IPS-NIHi7 (cell line): ENCODE results near the gene RPAP3.
A peak's percentile ranks its signal among the peaks of the same experiment; 100 is the strongest.
"Not testable (repeated sequence)": the region's sequence is repeated elsewhere in the genome, so short reads cannot be mapped to it uniquely, and the experiment has no call there.

Experiments
- DNase-seq: peaks from one replicate; pipeline ENCODE4 v3.0.0; 2012; ENCODE audit warnings: mixed read lengths; ENCODE audit errors: extremely low spot score

RPAP3 gene

GRCh38 chr12:47686645-47687240, 19.1 kb downstream of the RPAP3 start:
- DNase-seq, result peak; percentile 41

- no peak for DNase-seq
These were observed 26.0 kb downstream of the RPAP3 start for GRCh38 chr12:47679785-47680184.

- no peak for DNase-seq
These were observed 33.8 kb downstream of the RPAP3 start for GRCh38 chr12:47672068-47672467.

GRCh38 chr12:47667935-47668334, 37.9 kb downstream of the RPAP3 start:
- DNase-seq, result not testable (repeated sequence)

- DNase-seq, result no peak
These were observed 53.2 kb downstream of the RPAP3 start for GRCh38 chr12:47652521-47653234.

GRCh38 chr12:47651368-47652254, 54.2 kb downstream of the RPAP3 start:
- peak; percentile 60 for DNase-seq

GRCh38 chr12:47650469-47650868, 55.4 kb downstream of the RPAP3 start:
- no peak for DNase-seq

- DNase-seq, result no peak
These were observed 56.4 kb downstream of the RPAP3 start for GRCh38 chr12:47649381-47649780.

GRCh38 chr12:47648056-47648579, 57.7 kb downstream of the RPAP3 start:
- no peak for DNase-seq

GRCh38 chr12:47642310-47642709, 63.5 kb downstream of the RPAP3 start:
- DNase-seq, result not testable (repeated sequence)

GRCh38 chr12:47636908-47637780, 68.7 kb downstream of the RPAP3 start:
- peak; percentile 29 for DNase-seq

- DNase-seq, result not testable (repeated sequence)
These were observed 70.1 kb downstream of the RPAP3 start for GRCh38 chr12:47635770-47636169.

- no peak for DNase-seq
These were observed 71.7 kb downstream of the RPAP3 start for GRCh38 chr12:47634127-47634526.

GRCh38 chr12:47621960-47622359, 83.9 kb downstream of the RPAP3 start:
- DNase-seq, result no peak

GRCh38 chr12:47617476-47617875, 88.4 kb downstream of the RPAP3 start:
- no peak for DNase-seq

GRCh38 chr12:47616440-47616839, 89.4 kb downstream of the RPAP3 start:
- no peak for DNase-seq

GRCh38 chr12:47615711-47616110, 90.1 kb downstream of the RPAP3 start:
- DNase-seq, result no peak

GRCh38 chr12:47614521-47614920, 91.3 kb downstream of the RPAP3 start:
- DNase-seq, result no peak

- DNase-seq, result no peak
These were observed 92.9 kb downstream of the RPAP3 start for GRCh38 chr12:47612953-47613352.

GRCh38 chr12:47611906-47612305, 93.9 kb downstream of the RPAP3 start:
- DNase-seq, result no peak
